ENCODE measurements around the gene TXNRD1. TPM values are rescaled to one million over a fixed set of nuclear protein-coding genes. Genes with fewer than 3 reads are reported as not detected.
"Not testable (repeated sequence)": the region's sequence is repeated elsewhere in the genome, so short reads cannot be mapped to it uniquely, and the experiment has no call there.

The TXNRD1 gene
- total RNA-seq, 1 donor from 2014 or later, result 102 TPM

GRCh38 chr12:104232609-104233280 is 17.2 kb downstream of the TXNRD1 start:
- FAIRE-seq (no peak), DNase-seq (ENCODE audit: low spot score in 2 of 2) (no peak)

GRCh38 chr12:104234926-104235499 is 19.4 kb downstream of the TXNRD1 start:
- no peak for DNase-seq (ENCODE audit: low spot score in 2 of 2)
- no peak for FAIRE-seq

GRCh38 chr12:104237930-104238329 is 22.4 kb downstream of the TXNRD1 start:
- FAIRE-seq (no peak), DNase-seq (ENCODE audit: low spot score in 2 of 2) (no peak)

- FAIRE-seq, result no peak
- DNase-seq (ENCODE audit: low spot score in 2 of 2), result no peak
Measured at GRCh38 chr12:104242546-104243206, 27.1 kb downstream of the TXNRD1 start.

- FAIRE-seq (no peak), DNase-seq (ENCODE audit: low spot score in 2 of 2) (no peak)
Measured at GRCh38 chr12:104243551-104243950, 28.0 kb downstream of the TXNRD1 start.

- FAIRE-seq (no peak), DNase-seq (ENCODE audit: low spot score in 2 of 2) (no peak)
Measured at GRCh38 chr12:104243971-104244370, 28.4 kb downstream of the TXNRD1 start.

- FAIRE-seq, result no peak
- no peak for DNase-seq (ENCODE audit: low spot score in 2 of 2)
Measured at GRCh38 chr12:104247698-104248097, 32.1 kb downstream of the TXNRD1 start.

GRCh38 chr12:104248444-104248843 is 32.9 kb downstream of the TXNRD1 start:
- FAIRE-seq, result no peak
- DNase-seq (ENCODE audit: low spot score in 2 of 2), result no peak

GRCh38 chr12:104249017-104249416 is 33.4 kb downstream of the TXNRD1 start:
- no peak for DNase-seq (ENCODE audit: low spot score in 2 of 2)
- FAIRE-seq, result no peak

GRCh38 chr12:104249898-104250297 is 34.3 kb downstream of the TXNRD1 start:
- DNase-seq (ENCODE audit: low spot score in 2 of 2) (no peak), FAIRE-seq (no peak)

- FAIRE-seq, result no peak
- no peak for DNase-seq (ENCODE audit: low spot score in 2 of 2)
Measured at GRCh38 chr12:104250366-104251125, 35.0 kb downstream of the TXNRD1 start.

- no peak for FAIRE-seq
- no peak for DNase-seq (ENCODE audit: low spot score in 2 of 2)
Measured at GRCh38 chr12:104257913-104258472, 42.4 kb downstream of the TXNRD1 start.

GRCh38 chr12:104258476-104259067 is 43.0 kb downstream of the TXNRD1 start:
- FAIRE-seq (no peak), DNase-seq (ENCODE audit: low spot score in 2 of 2) (no peak)

- DNase-seq (ENCODE audit: low spot score in 2 of 2) (no peak), FAIRE-seq (no peak)
Measured at GRCh38 chr12:104263026-104263425, 47.4 kb downstream of the TXNRD1 start.

GRCh38 chr12:104263580-104264358 is 48.2 kb downstream of the TXNRD1 start:
- no peak for DNase-seq (ENCODE audit: low spot score in 2 of 2)

GRCh38 chr12:104265436-104265835 is 49.9 kb downstream of the TXNRD1 start:
- FAIRE-seq; DNase-seq (ENCODE audit: low spot score in 2 of 2): not testable (repeated sequence)

More at GRCh38 chr12:104263580-104264358, 48.2 kb downstream of the TXNRD1 start:
- no peak for FAIRE-seq

GRCh38 chr12:104272938-104273337 is 57.4 kb downstream of the TXNRD1 start:
- FAIRE-seq (no peak), DNase-seq (ENCODE audit: low spot score in 2 of 2) (no peak)

GRCh38 chr12:104273503-104273902 is 57.9 kb downstream of the TXNRD1 start:
- FAIRE-seq, result no peak

GRCh38 chr12:104274811-104275210 is 59.2 kb downstream of the TXNRD1 start:
- FAIRE-seq, result no peak
- DNase-seq (ENCODE audit: low spot score in 2 of 2), result no peak

More at GRCh38 chr12:104273503-104273902, 57.9 kb downstream of the TXNRD1 start:
- DNase-seq (ENCODE audit: low spot score in 2 of 2), result no peak

Data from frontal cortex (tissue), 4 donors.